IMR-90 (cell line): ENCODE results near the gene SH3RF2. TPM values are rescaled to one million over a fixed set of nuclear protein-coding genes. Genes with fewer than 3 reads are reported as not detected.
"Not testable (repeated sequence)": the region's sequence is repeated elsewhere in the genome, so short reads cannot be mapped to it uniquely, and the experiment has no call there.

Experiments used
- ATAC-seq: fragments of 200-7000 bp; cut with Tn5 transposase; 2 replicates; pipeline ENCODE4 v1.9.1; 2020; ENCODE audit warnings: low read depth, mild to moderate bottlenecking, moderate library complexity
- BruUV-seq: library from RNA; stranded (reverse); fragments of 400-500 nt; replicated peaks from 2 replicates; lab custom pipeline; 2021; lab: Mats Ljungman, UMichigan
- CTCF ChIA-PET: fragments of 300-600 bp; formaldehyde crosslinking; extraction: SDS; loops from one replicate; lab custom pipeline; 2021; ENCODE audit warnings: antibody characterized with exemption; lab: Yijun Ruan, JAX
- POLR2A ChIA-PET: fragments of 300-600 bp; sonication (Branson Sonifier 250); formaldehyde crosslinking; loops from one replicate; lab custom pipeline; 2022; ENCODE audit warnings: antibody characterized with exemption; ENCODE audit not compliant: unreplicated experiment; lab: Charles Lee
- DNase-seq: peaks from one replicate; pipeline ENCODE4 v3.0.0; 2013
- H2AFZ ChIP-seq: replicated peaks from 2 replicates; pipeline ENCODE3; 2013; ENCODE audit warnings: low read length, mild to moderate bottlenecking; ENCODE audit not compliant: poor library complexity
- H2AK5ac ChIP-seq: 2 replicates; pipeline ENCODE4 v1.6.1; 2013; ENCODE audit warnings: low read depth, low read length, inconsistent platforms
- H2AK9ac ChIP-seq: replicated peaks from 2 replicates; pipeline ENCODE3; 2013; ENCODE audit warnings: mild to moderate bottlenecking, low read depth, low read length, moderate library complexity; ENCODE audit not compliant: poor library complexity
- H2BK120ac ChIP-seq: 2 replicates; pipeline ENCODE4 v1.6.1; 2013; ENCODE audit warnings: low read depth, low read length, inconsistent platforms
- H2BK15ac ChIP-seq: 3 replicates; pipeline ENCODE4 v1.6.1; 2013; ENCODE audit warnings: low read depth, low read length, inconsistent platforms
- H2BK20ac ChIP-seq: 2 replicates; pipeline ENCODE4 v1.6.1; 2013; ENCODE audit warnings: low read depth, mild to moderate bottlenecking, inconsistent platforms, low read length, moderate library complexity
- H2BK5ac ChIP-seq: 2 replicates; pipeline ENCODE4 v1.6.1; 2013; ENCODE audit warnings: mild to moderate bottlenecking, low read depth, low read length, inconsistent platforms; ENCODE audit not compliant: poor library complexity, severe bottlenecking
- H3K14ac ChIP-seq: replicated peaks from 2 replicates; pipeline ENCODE4 v1.6.1; 2013; ENCODE audit warnings: low read depth, low read length, inconsistent platforms
- H3K18ac ChIP-seq: 2 replicates; pipeline ENCODE4 v1.6.1; 2013; ENCODE audit warnings: low read depth, low read length, control low read depth
- H3K23ac ChIP-seq: 2 replicates; pipeline ENCODE4 v1.6.1; 2013; ENCODE audit warnings: low read depth, low read length, inconsistent platforms
- H3K27ac ChIP-seq: 2 replicates; pipeline ENCODE4 v1.5.1; 2013; ENCODE audit warnings: mild to moderate bottlenecking, control low read depth, low read length; ENCODE audit not compliant: insufficient read depth
- H3K27me3 ChIP-seq: 2 replicates; pipeline ENCODE4 v1.6.1; 2013; ENCODE audit warnings: low read length; ENCODE audit not compliant: control insufficient read depth, insufficient read depth
- H3K36me3 ChIP-seq: 2 replicates; pipeline ENCODE4 v1.6.1; 2013; ENCODE audit warnings: low read length, mixed read lengths; ENCODE audit not compliant: control insufficient read depth, insufficient read depth
- H3K4ac ChIP-seq: 2 replicates; pipeline ENCODE4 v1.6.1; 2013; ENCODE audit warnings: low read depth, low read length, inconsistent platforms
- H3K4me1 ChIP-seq: 2 replicates; pipeline ENCODE4 v1.6.1; 2013; ENCODE audit warnings: low read length, mixed read lengths; ENCODE audit not compliant: control insufficient read depth, insufficient read depth
- H3K4me2 ChIP-seq: 2 replicates; pipeline ENCODE4 v1.6.1; 2013; ENCODE audit warnings: low read depth, mild to moderate bottlenecking, control low read depth, low read length, moderate library complexity
- H3K4me3 ChIP-seq: 2 replicates; pipeline ENCODE4 v1.5.1; 2013; ENCODE audit warnings: low read depth, mild to moderate bottlenecking, control low read depth, low read length, moderate library complexity; ENCODE audit not compliant: insufficient read depth
- H3K56ac ChIP-seq: 2 replicates; pipeline ENCODE4 v1.6.1; 2013; ENCODE audit warnings: low read length, inconsistent platforms; ENCODE audit not compliant: insufficient read depth; ENCODE audit errors: extremely low read depth
- H3K79me1 ChIP-seq, 2 experiments: 2 replicates each; pipeline ENCODE4 v1.6.1; 2013; ENCODE audit warnings: low read length in 2 of 2, inconsistent platforms in 1 of 2, low read depth in 1 of 2
- H3K9ac ChIP-seq: 2 replicates; pipeline ENCODE4 v1.6.1; 2013; ENCODE audit warnings: low read depth, low read length, control low read depth
- H3K9me1 ChIP-seq: 2 replicates; pipeline ENCODE4 v1.6.1; 2013; ENCODE audit warnings: low read length, inconsistent platforms; ENCODE audit not compliant: insufficient read depth
- H3K9me3 ChIP-seq: 2 replicates; pipeline ENCODE4 v1.6.1; 2013; ENCODE audit warnings: low read length; ENCODE audit not compliant: control insufficient read depth, insufficient read depth
- H4K20me1 ChIP-seq: 2 replicates; pipeline ENCODE4 v1.6.1; 2013; ENCODE audit warnings: low read length, inconsistent platforms; ENCODE audit not compliant: insufficient read depth
- H4K5ac ChIP-seq: 2 replicates; pipeline ENCODE4 v1.6.1; 2013; ENCODE audit warnings: mild to moderate bottlenecking, low read depth, low read length, control low read depth
- H4K8ac ChIP-seq, 2 experiments: 2 replicates each; pipeline ENCODE4 v1.6.1; 2013; ENCODE audit warnings: low read depth in 2 of 2, low read length in 2 of 2, control low read depth in 1 of 2, inconsistent platforms in 1 of 2
- H4K91ac ChIP-seq: 2 replicates; pipeline ENCODE4 v1.6.1; 2013; ENCODE audit warnings: low read depth, low read length, inconsistent platforms; ENCODE audit not compliant: insufficient read depth
- CEBPB ChIP-seq: IDR thresholded peaks from 2 replicates; pipeline ENCODE4 v1.6.1; 2012; ENCODE audit warnings: low read depth, low read length, improper control_type of control experiment
- MXI1 ChIP-seq: IDR thresholded peaks from 2 replicates; pipeline ENCODE4 v1.6.1; 2012; ENCODE audit warnings: low read depth, mild to moderate bottlenecking, low read length, moderate library complexity, borderline replicate concordance
- WGBS, 2 experiments: methylation state at CpG; one replicate each; pipeline versions ENCODE4 v1.1.5 to v1.1.7; 2013; ENCODE audit warnings: missing lambda C conversion rate in 2 of 2; ENCODE audit not compliant: insufficient read length in 1 of 2; ENCODE audit errors: extremely low coverage in 2 of 2; 5-methylcytosine and 5-hydroxymethylcytosine counted together
- dilution Hi-C: fragments of 300-500 bp; cut with HindIII; formaldehyde crosslinking; loops from one replicate; pipeline ENCODE4 v1.14.3; 2018; ENCODE audit warnings: low sequenced_read_pairs; ENCODE audit not compliant: unreplicated experiment
- in situ Hi-C: fragments of 300-500 bp; cut with MboI; formaldehyde crosslinking; loops from 3 replicates; pipeline ENCODE4 v1.14.3; 2019; ENCODE audit warnings: low sequenced_read_pairs, inconsistent platforms, mixed read lengths
- intact Hi-C: fragments of 100-400 bp; cut with micrococcal nuclease; formaldehyde crosslinking; loops from 2 replicates; pipeline ENCODE4 v1.10.0; 2022
- polyA plus RNA-seq, 3 experiments: library from polyadenylated mRNA; depleted of rRNA; stranded (reverse); fragments of >200 nt; gene quantifications; 2 replicates each; pipeline ENCODE4 v1.2.3, GENCODE V29; 2012; ENCODE audit warnings: low replicate concordance in 1 of 3
- total RNA-seq: library from RNA; depleted of rRNA; stranded (reverse); fragments of >200 nt; gene quantifications from 2 replicates; pipeline ENCODE4 v1.2.3, GENCODE V29; 2012

The SH3RF2 gene
- total and polyA plus RNA-seq, 2 of the 4 experiments (the other 2 are of a cell fraction) = 1.3 to 1.7 TPM

DNA sequence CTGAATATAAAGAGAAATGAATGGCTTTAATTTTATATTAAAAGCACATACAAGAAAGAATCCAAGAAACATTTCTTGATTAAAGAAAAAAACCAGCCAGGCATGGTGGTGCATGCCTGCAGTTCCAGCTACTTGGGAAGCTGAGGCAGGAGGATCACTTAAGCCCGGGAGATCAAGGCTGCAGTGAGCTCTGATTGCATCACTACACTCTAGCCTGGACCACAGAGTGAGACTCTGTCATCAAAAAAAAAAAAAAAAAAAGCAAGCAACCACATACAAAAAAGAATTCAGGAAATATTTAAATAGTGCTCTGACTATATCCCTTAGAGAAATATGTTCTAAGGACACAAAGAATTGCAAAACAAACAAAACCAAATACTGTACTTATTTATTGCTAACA lies 171.5 kb downstream of the SH3RF2 start:
- no peak overlapping the region for H3K18ac ChIP-seq
- no peaks in the 10 kb centered on the region for H3K9me1 ChIP-seq
- no peak overlapping the region for H2BK20ac ChIP-seq
- H4K5ac ChIP-seq = no peak overlapping the region
- H3K9me3 ChIP-seq = no peaks in the 10 kb centered on the region
- no peak overlapping the region for H3K23ac ChIP-seq
- BruUV-seq = no TSS peak
- DNase-seq (peak; percentile 31), ATAC-seq (peak; percentile 48)
- H2AK9ac ChIP-seq = no peak overlapping the region
- dilution Hi-C loops = no loop called here
- no peak overlapping the region for H3K14ac ChIP-seq
- no peaks in the 10 kb centered on the region for H3K27me3 ChIP-seq
- ChIA-PET CTCF (no interaction called here), POLR2A (interaction anchor here (0.5 kb wide), 1 partner anchor 269 kb away, joined by 6 read pairs; no protein-coding TSS in a partner anchor)
- H4K20me1 ChIP-seq = no peaks in the 10 kb centered on the region
- no peak overlapping the region for H3K9ac ChIP-seq
- H2BK15ac ChIP-seq = no peak overlapping the region
- no peak overlapping the region for H3K4me3 ChIP-seq
- no peak overlapping the region for H3K56ac ChIP-seq
- no peak for TF ChIP-seq MXI1
- peak; percentile 83 for TF ChIP-seq CEBPB
- no peak overlapping the region for H3K4ac ChIP-seq
- no peak overlapping the region for H2AFZ ChIP-seq
- H4K8ac ChIP-seq = no peak overlapping the region
- no peak overlapping the region for H2BK5ac ChIP-seq
- no peak overlapping the region for H3K27ac ChIP-seq
- no peak overlapping the region for H3K4me2 ChIP-seq
- no peak overlapping the region for H4K91ac ChIP-seq
- peaks cover 8% of the 10 kb centered on the region for H3K36me3 ChIP-seq
- no peaks in the 10 kb centered on the region for H3K4me1 ChIP-seq
- no peak overlapping the region for H2AK5ac ChIP-seq
- WGBS, 2 experiments = no CpG with 5 or more reads among the region's 1 CpG
- no peaks in the 10 kb centered on the region for H3K79me1 ChIP-seq
- in situ Hi-C loops = no loop called here
- no peak overlapping the region for H2BK120ac ChIP-seq
- intact Hi-C loops = no loop called here

DNA sequence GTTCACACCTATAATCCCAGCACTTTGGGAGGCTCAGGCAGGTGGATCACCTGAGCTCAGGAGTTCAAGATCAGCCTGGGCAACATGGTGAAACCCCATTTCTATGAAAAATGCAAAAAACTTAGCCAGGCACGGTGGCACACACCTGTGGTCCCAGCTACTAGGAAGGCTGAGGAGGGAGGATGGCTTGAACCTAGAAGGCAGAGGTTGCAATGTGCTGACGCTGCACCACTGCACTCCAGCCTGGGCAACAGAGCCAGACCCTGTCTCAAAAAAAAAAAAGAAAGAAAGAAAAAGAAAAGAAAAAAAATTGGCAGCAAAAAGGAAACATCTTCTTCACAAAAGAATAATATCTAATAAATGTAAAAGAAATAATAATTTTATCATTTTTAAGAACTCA lies 172.5 kb downstream of the SH3RF2 start:
- intact Hi-C loops, H3K56ac ChIP-seq, H3K14ac ChIP-seq, H3K23ac ChIP-seq, H3K27me3 ChIP-seq, H2BK15ac ChIP-seq, H3K4ac ChIP-seq, H3K9me3 ChIP-seq, H2AK5ac ChIP-seq, H2AFZ ChIP-seq, H2BK5ac ChIP-seq, H4K8ac ChIP-seq, ATAC-seq, H2BK120ac ChIP-seq, H3K9me1 ChIP-seq, H4K20me1 ChIP-seq, H4K91ac ChIP-seq, H3K9ac ChIP-seq, in situ Hi-C loops, H3K79me1 ChIP-seq, H2BK20ac ChIP-seq, H4K5ac ChIP-seq, H3K4me2 ChIP-seq, H2AK9ac ChIP-seq, H3K4me1 ChIP-seq, POLR2A ChIA-PET, H3K18ac ChIP-seq, dilution Hi-C loops, DNase-seq, CTCF ChIA-PET, H3K27ac ChIP-seq, H3K4me3 ChIP-seq, BruUV-seq: not testable (repeated sequence)
- no CpG with 5 or more reads among the region's 2 CpGs for WGBS, 2 experiments
- H3K36me3 ChIP-seq = peaks cover 10% of the 10 kb centered on the region
